Pancreas (tissue), 10 donors: Measurements from ENCODE around the gene EDRF1. TPM values are rescaled to one million over a fixed set of nuclear protein-coding genes. Genes with fewer than 3 reads are reported as not detected.
A peak's percentile ranks its signal among the peaks of the same experiment; 100 is the strongest.

ENCODE experiments used
- ATAC-seq, 4 donors: fragments of 200-7000 bp; cut with Tn5 transposase; one replicate each; pipeline versions ENCODE4 v1.8.0 to v1.9.1; 2020; ENCODE audit warnings: mild to moderate bottlenecking in 4 of 4, moderate library complexity in 4 of 4
- DNase-seq, 6 donors: peaks; one replicate each; pipeline ENCODE4 v3.0.0-alpha.2; 2020
- FAIRE-seq: peaks from 2 replicates; lab custom pipeline; 2012; peaks lifted over from hg19 to GRCh38; lab: Jason Lieb, UNC
- H3K27ac ChIP-seq, 4 donors: fragments of 200-600 bp; sonication (generic); 1 replicate in 3 of 4; 2 replicates in 1 of 4; pipeline versions ENCODE4 v1.5.0 to v1.8.0; 2020
- H3K27me3 ChIP-seq, 4 donors: fragments of 200-600 bp; one replicate each; pipeline ENCODE4 v1.8.0; 2021
- H3K36me3 ChIP-seq, 3 donors: fragments of 200-600 bp; sonication (generic) in 1 of 3; one replicate each; pipeline versions ENCODE4 v1.5.0 to v1.8.0; 2020 to 2021
- H3K4me1 ChIP-seq, 3 donors: fragments of 200-600 bp; one replicate each; pipeline ENCODE4 v1.8.0; 2021
- H3K4me3 ChIP-seq, 4 donors: fragments of 200-600 bp; sonication (generic) in 2 of 4; one replicate each; pipeline versions ENCODE4 v1.5.0 to v1.8.0; 2020 to 2021
- H3K9me3 ChIP-seq, 4 donors: fragments of 200-600 bp; one replicate each; pipeline ENCODE4 v1.8.0; 2021
- CTCF ChIP-seq, 4 donors: fragments of 200-600 bp; sonication (generic) in 3 of 4; IDR thresholded peaks; one replicate each; pipeline versions ENCODE4 v1.5.0 to v1.8.0; 2021; ENCODE audit warnings: antibody characterized with exemption in 4 of 4
- WGBS, 2 donors: extraction: QIAGEN DNeasy Blood & Tissue Kit; methylation state at CpG; one replicate each; pipeline ENCODE4 v1.1.7; 2013; 5-methylcytosine and 5-hydroxymethylcytosine counted together
- intact Hi-C, 3 donors: fragments of 100-400 bp; cut with DNase I; formaldehyde crosslinking; loops; one replicate each; pipeline versions ENCODE4 v1.11.1 to v1.14.2; 2022
- polyA plus RNA-seq, 2 donors: library from polyadenylated mRNA; stranded (reverse); fragments of 200-250 nt; gene quantifications; one replicate each; pipeline ENCODE4 v1.2.3, GENCODE V29; 2013
- total RNA-seq, 6 donors: library from RNA; stranded (reverse); fragmentation: NEBNext Ultra II Directional in 4 of 6; extraction: Animal tissue kit (Norgen Biotek cat#: 25700) in 4 of 6; gene quantifications; one replicate each; pipeline versions ENCODE4 v1.2.1 to v1.2.4, GENCODE V29; 2021 to 2023
- donor health status: healthy with polysubstance abuse.
- donor health status: DM: no; HTN: no; CAD: no; lungs with moderate emphysema.
- donor health status: DM: no; HTN: no; CAD: no.
- donor health status: control.
- donor health status: control.
- donor health status: Bipolar disorder and iron deficiency.
- donor health status: DM: yes; HTN: yes; CAD: no.
- donor health status: DM: no; HTN: no; CAD: no.
- donor health status: DM: no; HTN: no; CAD: no.
- donor health status: DM: yes; HTN: yes; CAD: no.

EDRF1 gene
- total and polyA plus RNA-seq, 8 donors: 10.1 to 25.3 (median 17.7) TPM

GRCh38 chr10:125734823-125735222 lies 15.3 kb downstream of the EDRF1 start:
- H3K36me3 ChIP-seq: peaks cover 3 to 99% (median 59%) of the 10 kb centered on the region in 3 donors
- FAIRE-seq: peak; percentile 9

GRCh38 chr10:125738206-125738605 lies 18.7 kb downstream of the EDRF1 start:
- no peak for FAIRE-seq
- H3K4me3 ChIP-seq: no peak overlapping the region
- no peak for TF ChIP-seq CTCF (IDR thresholded peaks at IDR 0.05)
- peaks cover 0 to 96% (median 58%) of the 10 kb centered on the region in 3 donors for H3K36me3 ChIP-seq
- no peak for DNase-seq
- H3K27ac ChIP-seq: no peak overlapping the region
- intact Hi-C loops: no loop called here
- H3K9me3 ChIP-seq: no peaks in the 10 kb centered on the region
- no peak for ATAC-seq
- 85 to 91% methylated on average over 5 of the region's 5 CpGs for WGBS, 2 donors
- no peaks in the 10 kb centered on the region for H3K4me1 ChIP-seq
- no peaks in the 10 kb centered on the region for H3K27me3 ChIP-seq

More at GRCh38 chr10:125734823-125735222, 15.3 kb downstream of the EDRF1 start:
- DNase-seq (no peak), ATAC-seq (no peak)
- Histone ChIP-seq H3K4me3 (no peak overlapping the region), H3K9me3 (no peaks in the 10 kb centered on the region), H3K27me3 (no peaks in the 10 kb centered on the region), H3K27ac (no peak overlapping the region), H3K4me1 (no peaks in the 10 kb centered on the region)
- intact Hi-C loops: no loop called here
- WGBS, 2 donors: 83 to 88% methylated on average over 1 of the region's 1 CpG
- TF ChIP-seq CTCF (IDR thresholded peaks at IDR 0.05): no peak

DNA sequence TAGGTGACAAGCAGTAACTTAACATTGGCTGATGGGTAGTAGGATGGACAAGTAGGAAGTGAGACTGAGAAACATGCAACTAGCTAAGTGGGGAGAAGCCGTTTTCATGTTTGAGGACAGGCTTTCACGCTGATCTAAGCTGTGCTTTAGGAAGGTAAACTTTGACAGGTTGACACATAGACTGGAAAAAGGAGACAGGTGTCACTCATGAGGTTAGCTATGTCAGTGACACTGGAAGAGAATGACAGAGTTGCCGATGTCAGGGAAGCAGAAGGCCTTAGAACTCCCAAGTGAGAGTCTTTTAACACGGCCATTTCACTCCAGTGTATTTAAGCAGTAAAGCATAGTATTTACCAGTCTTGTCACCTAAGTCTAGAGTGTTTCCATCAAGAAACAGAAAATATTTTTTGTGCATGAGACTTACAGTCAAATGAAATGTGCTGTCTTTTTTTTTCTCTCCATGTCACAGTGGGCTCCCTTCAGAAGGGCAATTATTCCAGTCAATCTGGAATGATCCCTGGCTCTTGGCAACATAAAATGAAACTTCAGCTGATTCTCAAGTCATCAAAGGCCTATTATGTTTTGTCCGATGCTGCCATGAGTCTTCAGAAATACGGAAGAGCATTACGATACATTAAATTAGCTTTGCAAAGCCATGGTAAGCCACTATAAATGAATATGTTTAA lies 20.6 kb downstream of the EDRF1 start:
- Histone ChIP-seq H3K4me3 (no peak overlapping the region), H3K4me1 (no peaks in the 10 kb centered on the region), H3K27me3 (no peaks in the 10 kb centered on the region), H3K27ac (no peak overlapping the region), H3K9me3 (no peaks in the 10 kb centered on the region), H3K36me3 (peaks cover 0 to 96% (median 55%) of the 10 kb centered on the region in 3 donors)
- ATAC-seq (no peak), FAIRE-seq (no peak), DNase-seq (no peak)
- WGBS, 2 donors: 88% methylated on average over 7 of the region's 7 CpGs
- TF ChIP-seq CTCF (IDR thresholded peaks at IDR 0.05): no peak
- intact Hi-C loops: no loop called here

DNA sequence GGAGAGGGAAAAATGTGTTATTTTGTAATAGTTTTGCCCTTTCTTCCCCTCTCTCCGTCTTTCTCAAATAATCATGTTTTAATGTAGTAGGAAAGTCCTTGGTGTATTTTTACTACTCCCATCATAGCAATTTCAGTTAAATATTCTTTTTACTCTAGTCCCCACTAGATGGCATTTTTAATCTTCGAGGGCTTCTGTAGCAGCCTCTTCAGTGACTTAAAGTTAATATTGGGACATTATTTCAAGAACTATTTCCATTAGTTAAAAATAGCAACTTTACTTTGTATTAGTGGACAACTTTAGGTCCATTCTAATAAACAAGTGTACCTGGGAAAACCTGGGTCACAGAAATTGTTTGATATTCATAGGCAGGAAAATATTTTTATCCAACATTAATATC lies 23.0 kb downstream of the EDRF1 start:
- H3K36me3 ChIP-seq: peaks cover 0 to 94% (median 49%) of the 10 kb centered on the region in 3 donors
- TF ChIP-seq CTCF (IDR thresholded peaks at IDR 0.05): no peak
- intact Hi-C loops: no loop called here
- H3K9me3 ChIP-seq: no peaks in the 10 kb centered on the region
- FAIRE-seq: no peak
- WGBS, 2 donors: 40 to 46% methylated on average over 2 of the region's 2 CpGs
- H3K27ac ChIP-seq: no peak overlapping the region
- peaks cover 0 to 7% (median 3%) of the 10 kb centered on the region in 3 donors for H3K4me1 ChIP-seq
- ATAC-seq: no peak
- H3K4me3 ChIP-seq: no peak overlapping the region
- no peaks in the 10 kb centered on the region for H3K27me3 ChIP-seq
- DNase-seq: no peak

- no peaks in the 10 kb centered on the region for H3K27me3 ChIP-seq
- no peak for TF ChIP-seq CTCF (IDR thresholded peaks at IDR 0.05)
- ATAC-seq (no peak), DNase-seq (no peak), FAIRE-seq (no peak)
- H3K27ac ChIP-seq: no peak overlapping the region
- WGBS, 2 donors: 97 to 99% methylated on average over 2 of the region's 2 CpGs
- H3K9me3 ChIP-seq: no peaks in the 10 kb centered on the region
- H3K4me1 ChIP-seq: peaks cover 0 to 7% (median 5%) of the 10 kb centered on the region in 3 donors
- peaks cover 0 to 91% (median 26%) of the 10 kb centered on the region in 3 donors for H3K36me3 ChIP-seq
- intact Hi-C loops: no loop called here
- no peak overlapping the region for H3K4me3 ChIP-seq
Observed at GRCh38 chr10:125744909-125745308, 25.4 kb downstream of the EDRF1 start.
